Stimulated activated CD8-positive, alpha-beta memory T cell treated with anti-CD3 and anti-CD28 coated beads, Interleukin-15, amount 100 ng/mL, for 4 hours (primary cell): ENCODE measurements around the gene SEM1.
A peak's percentile ranks its signal among the peaks of the same experiment; 100 is the strongest.
"Not testable (repeated sequence)": the region's sequence is repeated elsewhere in the genome, so short reads cannot be mapped to it uniquely, and the experiment has no call there.

ENCODE experiments used
- DNase-seq, 2 donors: peaks; one replicate each; pipeline ENCODE4 v3.0.0-alpha.2; 2020; ENCODE audit warnings: low read depth in 2 of 2

Gene SEM1

DNA sequence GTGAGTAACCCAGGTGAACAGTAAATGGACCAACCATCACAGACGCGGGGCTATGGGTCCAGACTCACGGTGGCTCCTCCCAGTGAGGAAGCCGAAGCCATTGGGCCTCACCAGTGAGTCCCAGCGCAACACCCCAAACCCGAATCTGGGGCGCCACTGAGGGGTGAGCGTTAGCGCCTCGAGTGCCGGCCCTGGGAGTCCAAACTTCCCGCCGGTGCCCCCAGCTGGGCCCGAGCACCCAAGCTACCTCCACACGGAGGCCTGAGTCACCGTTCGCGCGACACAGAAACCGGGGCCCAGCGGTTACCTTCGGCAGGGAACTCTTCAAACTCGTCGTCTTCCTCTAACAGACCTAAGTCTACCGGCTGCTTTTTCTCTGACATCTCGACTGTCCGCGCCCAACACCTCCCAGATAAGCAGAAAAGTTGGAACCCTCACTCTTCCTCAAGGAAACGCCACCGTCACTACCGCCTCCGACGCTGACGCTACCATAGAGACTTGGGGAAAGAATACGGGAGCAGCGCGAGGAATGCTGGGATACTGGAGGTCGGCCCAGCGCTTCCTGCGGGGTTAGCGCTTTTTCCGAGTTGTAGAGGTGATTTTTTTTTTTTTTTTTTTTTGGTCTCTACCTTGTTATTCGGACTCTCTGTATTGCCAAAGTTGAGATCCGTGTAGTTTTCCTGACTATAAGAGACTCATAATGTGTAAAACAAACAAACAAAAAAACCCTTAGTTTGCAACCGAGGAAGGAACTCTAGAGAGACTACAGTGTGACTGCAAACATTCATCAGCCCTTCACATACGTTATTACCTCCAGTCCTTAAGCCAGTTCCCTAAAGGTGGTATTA is at the start of gene SEM1:
Gene SEM1 (minus strand): TSS at position 466 of the 848 bp plus-strand sequence. CDS start 83 bp downstream, at position 383.
- peak; percentile 41 to 42 for DNase-seq

DNA sequence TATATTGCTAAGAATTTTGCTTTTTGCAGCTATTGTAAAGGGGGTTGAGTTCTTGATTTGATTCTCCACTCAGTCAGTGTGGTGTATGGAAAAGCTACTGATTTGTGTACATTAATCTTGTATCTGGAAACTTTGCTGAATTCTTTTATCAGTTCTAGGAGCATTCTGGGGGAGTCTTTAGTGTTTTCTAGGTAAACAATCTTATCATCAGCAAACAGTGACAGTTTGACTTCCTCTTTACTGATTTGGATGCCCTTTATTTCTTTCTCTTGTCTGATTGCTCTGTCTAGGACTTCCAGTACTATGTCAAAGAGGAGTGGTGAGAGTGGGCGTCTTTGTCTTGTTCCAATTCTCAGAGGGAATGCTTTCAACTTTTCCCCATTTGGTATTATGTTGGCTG is 48.2 kb upstream of the SEM1 start:
- not testable (repeated sequence) for DNase-seq

DNA sequence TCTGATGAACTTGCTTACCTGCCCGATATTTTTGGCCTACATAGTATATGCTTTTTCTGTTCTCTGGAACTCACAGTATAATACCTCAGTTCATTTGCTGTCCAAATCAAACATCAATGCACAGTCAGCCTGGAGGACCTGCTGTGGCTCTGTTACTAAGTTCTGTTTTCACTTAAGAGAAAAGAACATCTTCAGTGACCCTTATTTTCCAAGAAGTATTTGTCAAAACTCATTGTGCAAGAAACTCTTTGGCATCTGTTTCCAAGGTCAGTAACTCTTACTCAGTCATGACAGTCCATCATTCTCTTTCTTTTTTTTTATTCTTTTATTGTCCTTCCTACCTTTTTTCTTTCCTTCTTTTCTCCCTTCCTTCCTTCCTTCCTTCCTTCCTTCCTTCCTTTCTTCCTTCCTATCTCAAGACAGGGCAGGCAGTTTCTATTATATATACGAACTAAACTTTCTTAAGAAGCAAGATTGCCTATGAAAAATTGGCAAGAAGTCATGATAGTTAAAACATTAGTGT is 37.8 kb upstream of the SEM1 start:
- no peak for DNase-seq

DNA sequence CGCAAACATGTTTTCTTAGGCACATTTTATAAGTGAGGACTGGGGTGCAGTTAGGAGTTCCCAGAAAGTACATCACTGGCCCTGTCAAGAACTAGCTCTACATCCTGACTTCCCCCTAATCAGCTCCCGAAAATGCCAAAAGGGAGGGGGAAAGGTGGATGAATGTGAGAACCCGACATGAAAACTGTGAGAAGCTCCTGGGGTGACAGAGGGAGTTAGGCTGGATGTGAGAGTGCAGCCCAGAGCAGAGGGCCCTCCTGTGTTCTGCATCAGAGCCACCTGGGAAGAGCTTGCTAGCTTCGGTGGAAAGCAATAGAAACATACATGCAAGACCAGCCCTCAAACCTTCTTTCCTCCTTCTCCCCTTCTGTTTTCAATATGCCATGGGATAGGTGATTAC is 30.5 kb upstream of the SEM1 start:
- no peak for DNase-seq

DNA sequence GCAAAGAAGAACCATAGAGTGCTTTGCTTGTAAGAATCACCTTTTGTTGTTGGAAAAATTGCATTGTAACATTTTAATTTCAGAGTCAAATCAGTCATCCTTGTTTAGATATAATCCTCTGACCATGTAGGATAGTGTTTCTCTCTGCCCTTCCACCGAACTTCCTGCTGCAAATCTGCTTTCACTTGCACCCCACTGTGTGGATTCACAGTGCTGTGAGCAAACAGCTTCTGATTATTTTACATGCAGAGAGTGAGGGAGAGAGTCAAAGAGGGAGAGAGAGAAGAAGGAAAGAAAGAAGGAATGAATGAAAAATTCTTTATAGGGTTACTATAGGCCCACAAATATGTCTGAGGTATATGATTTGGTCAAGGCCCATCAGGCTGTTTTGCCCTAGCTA is 30.0 kb upstream of the SEM1 start:
- DNase-seq: no peak

DNA sequence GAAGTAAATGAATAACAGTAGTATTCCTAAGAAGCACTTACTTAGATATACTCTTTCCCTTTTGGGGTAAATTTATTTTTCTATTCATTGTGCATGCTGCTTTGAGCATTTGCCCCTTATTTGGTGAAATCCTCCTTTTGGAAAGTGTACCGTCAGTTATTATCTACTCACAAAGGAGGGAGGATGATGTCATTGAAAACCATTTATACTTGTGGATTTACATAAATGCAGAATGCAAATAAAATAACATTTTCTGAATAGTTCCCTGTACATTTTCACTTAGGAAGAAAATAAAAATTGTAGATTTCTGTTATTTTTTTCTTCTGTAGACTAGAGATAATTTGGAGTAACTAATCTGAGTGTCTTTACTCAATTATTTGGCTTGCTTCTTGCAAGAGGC is 29.5 kb upstream of the SEM1 start:
- DNase-seq: no peak

DNA sequence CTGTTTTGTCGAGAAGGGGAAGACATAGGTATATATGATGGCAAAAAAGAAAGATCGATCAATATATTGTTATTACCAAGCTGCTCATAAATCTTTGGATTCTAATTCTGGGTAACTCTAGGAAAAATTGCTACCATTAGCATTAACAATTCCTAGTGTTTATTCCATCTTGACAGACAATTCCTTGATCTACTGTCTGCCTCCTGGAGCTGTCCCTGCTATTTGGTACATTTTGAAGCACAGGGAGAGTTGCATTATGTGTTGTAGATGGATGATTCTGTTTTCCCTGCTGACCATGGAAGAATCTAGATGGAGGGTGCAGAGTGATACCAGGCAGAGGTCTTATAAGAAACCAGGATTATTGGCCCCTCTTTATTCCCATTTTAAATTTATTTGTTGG is 29.1 kb upstream of the SEM1 start:
- DNase-seq: no peak

DNA sequence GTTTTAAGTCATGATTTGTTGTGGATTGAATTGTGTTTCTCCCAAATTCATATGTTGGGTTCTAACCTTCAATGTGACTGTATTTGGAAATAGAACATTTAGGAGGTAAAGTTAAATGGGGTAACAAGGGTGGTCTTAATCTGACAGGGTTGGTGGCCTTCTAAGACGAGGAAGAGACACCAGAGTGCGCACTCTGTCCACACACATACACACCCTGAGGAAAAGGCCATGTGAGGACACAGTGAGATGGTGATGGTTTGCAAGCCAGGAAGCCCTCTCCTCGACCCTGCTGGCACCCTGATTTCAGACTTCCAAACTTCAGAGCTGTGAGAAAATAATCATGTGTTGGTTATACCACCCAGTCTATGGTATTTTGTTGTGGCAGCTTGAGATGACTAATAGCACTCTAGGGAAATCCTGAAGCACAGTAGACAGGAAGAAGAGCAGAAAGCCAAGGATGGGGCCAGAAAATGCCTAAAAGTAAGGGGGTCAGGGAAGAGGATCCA is 28.0 kb upstream of the SEM1 start:
- no peak for DNase-seq

DNA sequence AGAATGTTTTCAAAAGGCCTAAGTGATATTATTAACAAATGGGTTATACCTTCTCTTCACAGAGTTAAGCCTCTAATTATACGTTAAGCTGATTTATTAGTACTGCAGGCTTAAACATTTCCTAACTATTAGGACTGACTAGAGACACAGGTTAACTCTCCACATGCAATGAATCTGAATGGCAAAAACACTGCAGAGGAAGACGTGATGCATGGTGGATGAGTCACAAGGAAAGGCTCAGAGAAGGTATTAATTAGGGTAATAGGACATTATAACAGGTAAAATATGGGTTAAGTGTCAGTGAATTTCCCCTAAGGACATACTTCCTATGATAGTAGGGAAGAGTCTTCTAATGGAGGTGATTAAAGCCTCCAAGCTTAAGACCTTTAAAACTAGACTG is 24.7 kb upstream of the SEM1 start:
- DNase-seq: no peak

DNA sequence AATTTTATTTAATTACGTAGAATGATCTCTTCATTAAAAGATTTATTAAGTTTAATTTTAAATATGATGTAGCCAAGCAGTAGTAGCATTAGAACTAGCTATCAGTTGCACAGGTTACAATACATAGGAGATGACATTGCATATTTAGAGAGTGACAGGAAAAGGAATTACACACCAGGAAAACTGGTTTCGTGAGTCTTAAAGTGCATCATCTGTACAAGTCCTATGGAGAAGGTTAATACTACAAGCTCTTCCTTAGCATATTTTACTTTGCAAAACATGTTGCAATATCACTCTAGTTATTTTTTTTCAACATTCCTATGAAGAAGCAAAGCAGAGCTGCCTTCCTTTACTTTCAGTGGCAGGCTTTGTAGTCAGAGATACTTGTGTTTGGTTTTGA is 20.2 kb upstream of the SEM1 start:
- no peak for DNase-seq

DNA sequence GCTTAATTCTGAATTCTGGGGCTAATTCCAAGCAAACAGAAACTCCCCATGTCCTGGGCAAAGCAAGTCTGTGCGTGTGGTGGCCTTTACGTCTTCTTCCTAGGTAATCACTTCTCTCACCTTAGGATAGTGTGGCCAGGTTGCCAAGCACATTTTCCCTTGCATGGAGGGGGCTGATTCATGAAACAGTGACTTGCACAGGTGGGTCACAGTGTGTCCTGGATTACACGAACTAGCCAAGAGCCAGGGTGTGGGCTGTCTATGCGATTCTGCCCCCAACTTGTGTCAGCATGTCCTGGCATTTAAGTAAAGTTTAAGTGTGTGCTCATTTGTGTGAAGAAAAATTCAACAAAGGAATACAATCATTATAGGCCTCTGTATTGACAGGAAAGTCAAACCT is 18.5 kb upstream of the SEM1 start:
- no peak for DNase-seq

DNA sequence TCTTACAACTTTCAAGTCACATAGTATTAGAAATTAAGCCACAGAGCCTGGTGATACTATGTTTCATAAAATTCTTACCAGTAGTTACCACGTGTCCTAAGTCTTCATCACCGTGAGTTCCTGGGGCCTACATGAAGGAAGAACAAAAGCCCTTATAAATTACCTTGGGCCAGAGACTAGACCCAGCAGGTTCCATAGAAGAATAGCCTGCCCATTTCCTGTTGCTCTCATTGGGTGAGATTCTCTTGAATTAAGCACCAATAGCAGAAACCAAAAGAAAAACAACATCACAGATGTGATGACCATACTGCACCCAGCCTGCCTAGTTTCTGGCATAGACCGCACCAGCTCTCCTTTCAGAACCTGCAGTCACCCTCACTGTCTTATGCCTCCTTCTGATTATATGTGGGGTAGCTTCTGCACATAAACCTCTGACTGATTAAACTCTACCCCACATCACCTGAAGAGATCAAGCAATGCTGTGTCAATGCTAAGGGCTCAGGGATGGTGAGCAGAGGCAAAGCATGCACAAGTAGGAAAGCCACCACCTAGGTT is 18.0 kb upstream of the SEM1 start:
- DNase-seq: no peak

DNA sequence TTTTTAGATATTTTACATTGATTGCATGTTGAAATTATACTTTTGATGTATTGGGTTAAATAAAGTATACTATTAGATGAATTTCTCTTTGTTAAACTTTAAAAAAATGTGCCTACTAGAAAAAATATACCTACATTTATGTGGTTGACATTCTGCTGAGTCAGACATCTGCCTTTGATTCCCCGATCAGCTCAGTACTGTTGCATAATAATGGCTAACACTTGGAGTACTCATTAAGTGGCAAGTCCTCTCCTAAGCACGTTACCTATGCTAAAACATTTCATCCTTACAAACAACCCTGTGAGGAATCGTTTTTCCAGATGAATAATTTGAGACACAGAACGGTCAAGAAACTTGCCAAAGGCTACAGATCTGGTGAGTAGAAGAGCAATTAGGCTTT is 14.0 kb upstream of the SEM1 start:
- no peak for DNase-seq

DNA sequence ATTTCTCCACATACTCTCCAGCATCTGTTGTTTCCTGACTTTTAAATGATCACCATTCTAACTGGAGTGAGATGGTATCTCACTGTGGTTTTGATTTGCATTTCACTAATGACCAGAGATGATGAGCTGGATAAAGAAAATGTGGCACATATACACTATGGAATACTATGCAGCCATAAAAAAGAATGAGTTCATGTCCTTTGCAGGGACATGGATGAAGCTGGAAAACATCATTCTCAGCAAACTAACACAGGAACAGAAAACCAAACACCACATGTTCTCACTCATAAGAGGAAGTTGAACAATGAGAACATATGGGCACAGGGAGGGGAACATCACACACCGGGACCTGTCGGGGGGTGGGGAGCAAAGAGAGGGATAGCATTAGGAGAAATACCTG is 13.3 kb upstream of the SEM1 start:
- not testable (repeated sequence) for DNase-seq

DNA sequence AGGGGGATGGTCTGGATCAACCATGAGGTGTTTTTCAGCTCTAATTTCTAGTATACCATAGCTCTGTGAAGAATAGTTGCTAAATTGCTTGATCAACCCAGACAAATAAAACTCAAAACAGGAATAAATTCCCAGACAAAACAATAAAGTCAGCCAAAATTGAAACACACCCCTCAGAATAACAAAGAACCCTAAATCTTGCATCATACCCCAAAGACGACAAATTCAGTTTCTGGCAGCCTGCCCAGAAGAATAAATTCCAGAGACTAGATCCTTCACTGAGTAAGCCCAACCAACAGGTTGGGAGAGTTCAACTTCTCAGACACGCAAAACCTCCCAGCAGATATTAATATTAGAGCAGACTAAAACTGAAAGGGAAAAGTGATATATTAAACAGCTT is 11.2 kb upstream of the SEM1 start:
- no peak for DNase-seq

DNA sequence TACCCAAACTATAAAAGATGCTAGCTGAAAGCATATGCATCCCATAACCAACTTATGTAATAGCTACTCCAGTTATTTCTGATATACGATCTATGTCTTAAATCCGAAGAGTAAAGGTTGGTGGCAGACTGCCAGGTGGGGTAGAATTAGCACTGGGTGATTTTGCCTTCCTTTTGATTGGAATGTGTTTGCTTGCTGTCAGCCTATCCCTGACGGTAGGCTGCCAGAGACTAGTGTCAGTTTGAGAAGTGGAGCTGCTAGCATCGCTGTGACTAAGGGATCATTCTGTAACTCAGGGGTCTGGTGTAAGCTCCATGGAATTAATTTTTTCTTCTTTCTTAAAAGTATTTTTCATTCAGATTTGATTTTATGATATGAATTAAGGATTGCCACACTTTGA is 9.5 kb upstream of the SEM1 start:
- no peak for DNase-seq

DNA sequence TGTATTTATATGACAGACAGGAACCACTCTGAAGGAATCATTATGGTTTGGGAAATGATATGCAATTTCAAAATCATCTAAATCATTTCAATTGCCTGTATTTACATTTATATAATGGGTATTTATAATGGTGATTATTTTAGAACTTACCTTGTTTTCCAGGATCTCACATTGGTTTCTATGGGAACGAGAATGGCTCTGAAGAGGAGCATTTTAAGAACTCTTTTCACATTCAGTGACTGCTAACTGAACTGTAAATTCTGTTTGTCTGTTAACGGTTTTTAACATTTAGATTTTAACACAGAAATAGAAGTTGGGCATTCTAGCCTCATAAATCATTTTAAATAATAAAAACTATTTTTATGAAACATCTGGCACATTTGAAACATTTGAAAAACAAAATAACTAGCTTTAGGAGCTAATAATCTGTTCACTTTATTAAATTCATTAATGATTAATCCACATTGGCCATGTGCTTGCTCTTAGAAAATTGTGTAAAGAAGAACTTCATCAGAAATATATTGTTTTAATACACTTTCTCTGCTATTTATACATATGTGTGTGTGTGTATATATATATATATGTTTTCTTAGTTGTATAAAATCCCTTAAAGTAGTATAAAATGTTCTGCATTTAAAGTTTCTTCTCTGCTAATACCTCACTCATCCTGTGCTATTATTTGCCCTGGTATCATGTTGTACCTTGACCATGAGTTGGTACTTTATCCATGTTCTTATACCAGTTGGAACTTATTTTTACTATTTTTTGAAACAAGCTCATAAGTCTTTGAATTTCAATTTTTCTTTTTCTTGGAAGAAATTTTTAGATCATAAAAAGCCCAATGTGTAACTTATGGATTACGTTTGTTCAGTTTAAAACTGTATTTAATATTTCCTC is 8.7 kb upstream of the SEM1 start:
- no peak for DNase-seq

DNA sequence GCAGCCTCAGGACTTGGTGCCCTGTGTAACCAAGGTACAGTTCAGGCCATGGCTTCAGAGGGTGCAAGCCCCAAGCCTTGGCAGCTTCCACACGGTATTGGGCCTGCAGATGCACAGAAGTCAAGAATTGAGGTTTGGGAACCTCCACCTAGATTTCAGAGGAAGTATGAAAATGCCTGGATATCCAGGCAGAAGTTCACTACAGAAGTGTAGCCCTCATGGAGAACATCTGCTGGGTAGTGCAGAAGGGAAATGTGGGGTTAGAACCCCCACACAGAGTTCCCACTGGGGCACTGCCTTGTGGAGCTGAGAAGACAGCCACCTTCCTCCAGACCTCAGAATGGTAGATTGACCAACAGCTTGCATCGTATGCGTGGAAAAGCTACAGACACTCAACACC is 3.4 kb upstream of the SEM1 start:
- no peak for DNase-seq

DNA sequence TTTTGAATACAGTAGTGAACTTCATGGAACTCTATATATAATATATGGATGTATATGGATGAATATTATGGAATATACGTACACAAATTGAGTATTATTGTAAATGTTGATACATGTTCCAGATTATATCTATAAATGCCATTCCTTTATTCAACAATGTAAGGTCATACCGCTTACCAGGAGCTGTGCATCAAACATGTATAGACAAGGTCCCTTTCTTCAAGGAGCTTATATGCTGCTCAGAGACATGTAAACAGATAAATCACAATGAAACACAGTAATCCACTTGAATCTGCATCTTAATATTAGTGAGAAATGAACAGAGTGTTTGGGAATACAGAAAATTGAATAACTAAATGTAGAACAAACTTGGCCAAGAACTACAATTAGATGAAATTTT is 898 bp upstream of the SEM1 start:
- DNase-seq: no peak

DNA sequence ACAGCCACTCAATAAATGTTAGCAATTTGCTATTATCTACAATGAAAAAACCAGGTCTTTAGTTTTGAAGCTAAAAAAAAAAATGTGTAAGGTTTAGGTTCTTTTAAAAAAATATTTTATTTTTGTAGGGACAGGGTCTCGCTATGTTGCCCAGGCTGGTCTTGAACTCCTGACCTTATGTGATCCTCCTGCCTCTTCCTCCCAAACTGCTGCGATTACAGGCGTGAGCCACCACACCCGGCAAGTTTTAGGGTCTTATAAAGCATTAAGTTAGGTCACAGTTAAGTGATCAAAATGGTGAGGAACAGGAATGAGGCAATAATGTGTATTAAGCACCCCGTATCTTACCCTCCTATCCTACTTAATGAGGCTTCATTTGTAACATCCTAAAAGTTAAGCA is 774 bp downstream of the SEM1 start:
- no peak for DNase-seq

DNA sequence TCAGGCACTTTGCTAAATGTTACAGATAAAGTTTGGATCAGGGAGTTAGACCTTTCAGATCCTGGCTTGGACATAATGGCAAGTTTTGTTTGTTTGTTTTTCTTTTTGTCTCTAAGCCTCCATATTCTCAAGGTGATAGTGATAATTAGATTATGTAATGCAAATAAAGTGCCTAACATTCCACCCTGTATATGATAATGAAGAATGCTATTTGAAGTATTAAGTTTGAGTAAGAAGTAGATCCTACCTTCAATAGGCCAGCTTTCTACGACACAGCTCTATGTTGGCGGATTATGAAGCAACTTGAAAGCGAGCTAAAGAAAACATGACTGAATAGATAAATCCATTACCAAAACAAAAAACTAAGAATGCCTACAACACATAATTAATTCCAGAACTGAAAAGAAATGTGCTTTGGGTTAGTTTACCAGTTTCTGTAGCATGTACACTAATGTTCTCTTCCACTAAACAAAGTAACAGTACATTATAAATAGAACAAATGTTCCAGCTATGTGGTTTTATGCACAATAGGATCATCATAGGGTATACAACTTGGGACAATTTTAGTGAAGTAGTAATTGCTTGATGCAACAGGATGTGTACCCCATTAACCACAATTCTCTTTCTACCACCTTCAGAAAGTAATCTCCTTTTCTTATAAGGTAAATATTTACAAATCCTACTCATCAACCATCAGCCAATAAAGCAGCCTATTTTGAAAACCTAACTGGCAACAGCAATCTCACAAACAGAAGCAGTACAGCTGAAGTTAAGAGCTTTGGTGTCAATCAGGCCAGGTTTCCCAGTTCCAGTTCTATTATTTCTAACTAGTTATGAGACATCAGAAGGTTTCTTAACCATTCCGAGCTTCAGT is 1.5 kb downstream of the SEM1 start:
- no peak for DNase-seq
